Measurements from ENCODE around the gene CTXND1. TPM values are rescaled to one million over a fixed set of nuclear protein-coding genes. Genes with fewer than 3 reads are reported as not detected.

Gene CTXND1
- total and polyA plus RNA-seq, 12 donors, result 0.11 to 8.3 (median 1.8) TPM

GRCh38 chr15:80242802-80243201, 9.2 kb downstream of the CTXND1 start:
- Histone ChIP-seq H3K4me3 (no peak overlapping the region), H3K36me3 (no peaks in the 10 kb centered on the region), H3K27ac (no peak overlapping the region), H3K27me3 (peaks cover 0 to 46% (median 23%) of the 10 kb centered on the region in 7 donors), H3K9me3 (no peaks in the 10 kb centered on the region), H3K4me1 (peaks cover 0 to 6% (median 0%) of the 10 kb centered on the region in 9 donors)
- no peak for DNase-seq
- WGBS, 2 donors, result 38 to 62% methylated on average over 3 of the region's 3 CpGs
- intact Hi-C loops (cut with DNase I), result loop anchor here in 7 of 10 donors (1.0 to 5.0 kb wide), 7 partner anchors 54 to 69 kb away; no protein-coding TSS in a partner anchor
- peak in 2 of 8 donors; percentile 46 to 50 for ATAC-seq
- TF ChIP-seq CTCF (IDR thresholded peaks at IDR 0.05), result no peak

DNA sequence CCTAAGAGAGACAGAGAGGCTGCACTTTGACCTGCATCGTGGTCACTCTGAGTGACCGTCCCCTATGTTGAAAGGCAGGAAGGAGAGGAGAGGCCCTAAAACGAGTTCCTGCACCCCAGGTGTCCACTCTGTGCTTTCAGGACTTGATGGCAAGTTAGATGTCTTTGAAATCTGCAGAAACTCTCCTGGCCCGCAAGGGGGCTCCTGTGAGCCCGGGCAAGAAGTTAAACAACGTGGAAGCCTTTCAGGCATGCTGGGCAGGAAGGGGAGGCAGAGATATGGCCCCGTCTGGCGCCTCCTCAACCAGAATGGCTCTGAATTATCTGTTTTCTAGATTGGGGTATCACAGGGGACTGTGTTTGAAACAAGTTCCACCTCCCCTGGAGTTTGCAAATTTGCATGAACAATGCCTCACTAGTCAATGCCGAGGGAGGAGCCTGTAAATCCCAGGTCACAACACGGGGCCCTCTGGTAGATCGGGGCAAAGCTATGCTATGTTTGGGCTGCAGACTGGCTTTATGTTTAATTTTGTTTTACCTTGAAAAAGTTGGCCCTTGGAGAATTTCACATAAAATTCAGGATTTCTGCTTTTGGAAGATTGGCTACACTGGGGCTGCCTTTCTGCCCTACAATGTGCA, 9.8 kb downstream of the CTXND1 start:
- ATAC-seq (peak in 3 of 8 donors; percentile 36 to 43 (median 38)), DNase-seq (no peak)
- Histone ChIP-seq H3K36me3 (no peaks in the 10 kb centered on the region), H3K4me3 (no peak overlapping the region), H3K27ac (no peak overlapping the region), H3K27me3 (peaks cover 0 to 44% (median 20%) of the 10 kb centered on the region in 7 donors), H3K9me3 (no peaks in the 10 kb centered on the region), H3K4me1 (peaks cover 0 to 6% (median 0%) of the 10 kb centered on the region in 9 donors)
- intact Hi-C loops (cut with DNase I), result loop anchor here in 7 of 10 donors (1.0 to 5.0 kb wide), 7 partner anchors 55 to 70 kb away; no protein-coding TSS in a partner anchor
- peak; percentile 38 to 63 (median 60) for TF ChIP-seq CTCF (IDR thresholded peaks at IDR 0.05)
- WGBS, 2 donors, result 32 to 35% methylated on average over 11 of the region's 11 CpGs

- 42 to 52% methylated on average over 5 of the region's 5 CpGs for WGBS, 2 donors
Observed at GRCh38 chr15:80241508-80241907, 10.5 kb downstream of the CTXND1 start.

GRCh38 chr15:80240276-80240675, 11.7 kb downstream of the CTXND1 start:
- Histone ChIP-seq H3K4me1 (peaks cover 0 to 5% (median 0%) of the 10 kb centered on the region in 9 donors), H3K27ac (no peak overlapping the region), H3K27me3 (peaks cover 0 to 29% (median 7%) of the 10 kb centered on the region in 7 donors), H3K9me3 (no peaks in the 10 kb centered on the region), H3K36me3 (no peaks in the 10 kb centered on the region), H3K4me3 (no peak overlapping the region)
- intact Hi-C loops (cut with DNase I), result loop anchor here in 4 of 10 donors (5.0 kb wide), 3 partner anchors 57 to 72 kb away; no protein-coding TSS in a partner anchor
- no peak for TF ChIP-seq CTCF (IDR thresholded peaks at IDR 0.05)
- 82 to 87% methylated on average over 4 of the region's 4 CpGs for WGBS, 2 donors
- ATAC-seq, result no peak
- no peak for DNase-seq

More at GRCh38 chr15:80241508-80241907, 10.5 kb downstream of the CTXND1 start:
- DNase-seq, result no peak
- ATAC-seq, result no peak
- intact Hi-C loops (cut with DNase I), result loop anchor here in 4 of 10 donors (5.0 kb wide), 3 partner anchors 56 to 71 kb away; no protein-coding TSS in a partner anchor
- H3K36me3 ChIP-seq, result no peaks in the 10 kb centered on the region
- peaks cover 0 to 37% (median 14%) of the 10 kb centered on the region in 7 donors for H3K27me3 ChIP-seq
- no peaks in the 10 kb centered on the region for H3K9me3 ChIP-seq
- H3K27ac ChIP-seq, result no peak overlapping the region
- no peak overlapping the region for H3K4me3 ChIP-seq
- TF ChIP-seq CTCF (IDR thresholded peaks at IDR 0.05), result no peak
- peaks cover 0 to 6% (median 0%) of the 10 kb centered on the region in 9 donors for H3K4me1 ChIP-seq
